Right ventricle myocardium inferior (tissue), 1 donor: ENCODE results near the gene TK2. TPM values are rescaled to one million over a fixed set of nuclear protein-coding genes. Genes with fewer than 3 reads are reported as not detected.
A peak's percentile ranks its signal among the peaks of the same experiment; 100 is the strongest.
"Not testable (repeated sequence)": the region's sequence is repeated elsewhere in the genome, so short reads cannot be mapped to it uniquely, and the experiment has no call there.

Source experiments
- ATAC-seq: fragments of 200-7000 bp; cut with Tn5 transposase; one replicate; pipeline ENCODE4 v1.9.1; 2020; ENCODE audit warnings: mild to moderate bottlenecking, moderate library complexity
- DNase-seq: peaks from one replicate; pipeline ENCODE4 v3.0.0; 2021; ENCODE audit errors: missing footprints
- intact Hi-C: fragments of 100-400 bp; cut with DNase I; formaldehyde crosslinking; loops from one replicate; pipeline ENCODE4 v1.11.0; 2022
- total RNA-seq: library from RNA; stranded (reverse); fragmentation: NEBNext Ultra II Directional; extraction: Animal tissue kit (Norgen Biotek cat#: 25700); gene quantifications from one replicate; pipeline ENCODE4 v1.2.1, GENCODE V29; 2021
- donor health status: DM: no; HTN: yes; CAD: no; lungs with severe emphysema.

The TK2 gene
- total RNA-seq, 1 donor from 2014 or later, result 18.6 TPM

DNA sequence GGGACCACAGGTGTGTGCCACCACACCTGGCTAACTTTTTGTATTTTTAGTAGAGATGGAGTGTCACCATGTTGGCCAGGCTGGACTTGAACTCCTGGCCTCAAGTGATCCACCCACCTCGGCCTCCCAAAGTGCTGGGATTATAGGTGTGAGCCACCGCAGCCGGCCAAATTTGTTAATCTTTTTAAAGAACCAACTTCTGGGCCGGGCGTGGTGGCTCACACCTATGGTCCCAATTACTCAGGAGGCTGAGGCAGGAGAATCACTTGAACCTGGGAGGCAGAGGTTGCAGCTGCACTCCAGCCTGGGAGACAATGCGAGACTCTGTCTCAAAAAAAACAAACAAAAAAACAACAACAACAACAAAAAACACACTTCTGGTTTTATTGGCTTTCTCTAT is 84.0 kb downstream of the TK2 start:
- ATAC-seq, DNase-seq, intact Hi-C loops: not testable (repeated sequence)

DNA sequence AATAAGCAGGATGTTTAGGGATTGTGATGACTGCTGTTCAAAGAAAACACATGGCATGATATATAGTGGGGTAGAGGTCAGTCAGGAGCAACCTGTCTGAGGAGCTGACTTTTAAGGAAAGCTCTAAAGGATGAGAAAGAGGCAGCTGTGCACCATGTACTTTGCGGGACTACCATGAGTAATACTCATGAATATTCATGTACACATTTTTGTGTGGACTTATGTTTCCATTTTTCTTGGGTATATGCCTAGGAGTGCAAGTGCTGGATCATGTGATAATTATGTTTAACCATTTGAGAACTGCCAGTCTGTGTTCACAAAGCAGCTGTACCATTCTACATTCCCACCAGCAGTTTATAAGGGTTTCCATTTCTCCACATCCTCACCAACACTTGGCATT is 87.0 kb downstream of the TK2 start:
- DNase-seq, result no peak
- no peak for ATAC-seq
- intact Hi-C loops, result no loop called here

- DNase-seq (no peak), ATAC-seq (no peak)
- intact Hi-C loops, result no loop called here
Observed at GRCh38 chr16:66460703-66461102, 89.2 kb downstream of the TK2 start.

GRCh38 chr16:66459878-66460277 is 90.0 kb downstream of the TK2 start:
- intact Hi-C loops, result no loop called here
- ATAC-seq, result no peak
- no peak for DNase-seq

- ATAC-seq, result no peak
- intact Hi-C loops, result no loop called here
- peak; percentile 46 for DNase-seq
Observed at GRCh38 chr16:66458853-66459252, 91.1 kb downstream of the TK2 start.

GRCh38 chr16:66458292-66458691 is 91.6 kb downstream of the TK2 start:
- intact Hi-C loops, result no loop called here
- no peak for ATAC-seq
- DNase-seq, result no peak

Other genes starting within 250 kb of the TK2 start
- gene CDH5, start 183.4 kb downstream of the TK2 start, total RNA-seq, result 58.4 TPM
- gene BEAN1, start 122.8 kb downstream of the TK2 start, total RNA-seq, result 2.4 TPM
- gene CKLF, start 2.5 kb upstream of the TK2 start, total RNA-seq, result 14.7 TPM
- gene CMTM1, start 16.3 kb upstream of the TK2 start, total RNA-seq, result 0.92 TPM
- gene CMTM2, start 29.3 kb upstream of the TK2 start, total RNA-seq, result 0.35 TPM
- gene CMTM3, start 54.6 kb upstream of the TK2 start, total RNA-seq, result 11.8 TPM
- gene CMTM4, start 146.6 kb upstream of the TK2 start, total RNA-seq, result 10.9 TPM
- 76.6 TPM for gene DYNC1LI2, start 201.5 kb upstream of the TK2 start, total RNA-seq